OCI-LY3 (cell line): Measurements from ENCODE around the gene TEDC1.

Source experiments
- H2AFZ ChIP-seq: fragments of 200-600, 300-600 bp; shearing (Covaris generic); 2 replicates; pipeline ENCODE4 v1.6.0; 2014; ENCODE audit warnings: antibody characterized with exemption, low read depth, low read length
- H3K27ac ChIP-seq: fragments of 200-600, 300-600 bp; sonication (generic); 2 replicates; pipeline ENCODE4 v1.5.1; 2014; ENCODE audit warnings: mild to moderate bottlenecking, low read length, moderate library complexity, mixed read lengths
- H3K27me3 ChIP-seq: fragments of 200-600, 300-600 bp; sonication (generic); 2 replicates; pipeline ENCODE4 v1.6.1; 2014; ENCODE audit warnings: low read depth, low read length, mixed read lengths
- H3K36me3 ChIP-seq: fragments of 200-600, 300-600 bp; sonication (generic); replicated peaks from 2 replicates; pipeline ENCODE3; 2014; ENCODE audit warnings: low read depth, low read length, mixed read lengths
- H3K4me1 ChIP-seq: fragments of 300-600, 200-600 bp; sonication (generic); 2 replicates; pipeline ENCODE4 v1.6.1; 2014; ENCODE audit warnings: low read length, mixed read lengths
- H3K4me2 ChIP-seq: fragments of 200-600, 300-600 bp; sonication (generic); 2 replicates; pipeline ENCODE4 v1.6.1; 2014; ENCODE audit warnings: low read length, mixed read lengths
- H3K4me3 ChIP-seq: fragments of 300-600, 200-600 bp; sonication (generic); 2 replicates; pipeline ENCODE4 v1.5.1; 2014; ENCODE audit warnings: antibody characterized with exemption, mild to moderate bottlenecking, low read length, moderate library complexity
- H3K79me2 ChIP-seq: fragments of 300-600, 200-600 bp; shearing (Covaris generic); 2 replicates; pipeline ENCODE4 v1.6.1; 2014; ENCODE audit warnings: mild to moderate bottlenecking, low read length, mixed read lengths
- H3K9ac ChIP-seq: fragments of 300-600, 200-600 bp; shearing (Covaris generic); 2 replicates; pipeline ENCODE4 v1.6.0; 2014; ENCODE audit warnings: mild to moderate bottlenecking, low read length, moderate library complexity
- H3K9me3 ChIP-seq: fragments of 200-600, 300-600 bp; shearing (Covaris generic); 2 replicates; pipeline ENCODE4 v1.6.1; 2014; ENCODE audit warnings: low read length, mixed read lengths; ENCODE audit not compliant: insufficient read depth
- H4K20me1 ChIP-seq: fragments of 200-600, 300-600 bp; sonication (generic); 2 replicates; pipeline ENCODE4 v1.6.1; 2016; ENCODE audit warnings: low read length, mixed read lengths; ENCODE audit not compliant: insufficient read depth
- EZH2phosphoT487 ChIP-seq: fragments of 200-600 bp; shearing (Covaris generic); IDR thresholded peaks from 2 replicates; pipeline ENCODE4 v1.6.1; 2018; ENCODE audit warnings: antibody characterized with exemption, mixed run types, low read depth
- TF ChIP-seq, protein P1 (sequence below): fragments of 200-600, 300-600 bp; sonication (generic); IDR thresholded peaks from 2 replicates; pipeline ENCODE4 v1.5.1; 2014; ENCODE audit warnings: antibody characterized with exemption, low read length, low read depth

TEDC1 gene

DNA sequence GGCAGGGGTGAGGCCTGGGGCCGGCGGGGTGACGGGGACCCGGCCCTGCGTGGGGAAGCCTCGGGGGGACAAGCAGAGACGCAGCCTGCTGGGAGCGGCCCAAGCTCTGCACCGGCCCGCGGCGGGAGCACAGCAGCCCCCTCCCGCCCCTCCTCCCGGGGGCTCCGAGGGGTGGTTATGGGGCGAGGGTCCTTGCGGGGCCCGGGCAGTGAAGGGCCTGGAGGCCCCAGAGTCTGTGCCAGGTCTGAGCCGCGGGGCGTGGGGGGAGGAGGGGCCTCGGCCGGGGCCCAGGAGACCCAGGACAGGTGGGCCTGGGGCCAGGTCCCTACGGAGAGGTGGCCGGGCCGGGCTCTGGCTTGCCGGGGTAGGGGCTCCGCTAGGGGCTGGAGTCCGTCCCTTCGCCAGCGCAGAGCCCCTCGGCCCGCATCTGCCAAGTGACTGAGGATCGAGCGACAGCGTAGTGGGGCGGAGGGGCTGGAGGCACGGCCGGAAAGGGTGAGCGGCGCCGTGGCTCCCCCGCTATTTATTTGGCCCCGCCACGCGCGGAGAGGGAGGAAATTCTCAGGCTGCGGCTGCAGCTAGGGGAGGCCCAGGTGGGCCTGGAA, 35.8 kb downstream of the TEDC1 start:
- Histone ChIP-seq H3K36me3 (no peaks in the 10 kb centered on the region), H3K27me3 (peaks cover 17% of the 10 kb centered on the region), H4K20me1 (no peaks in the 10 kb centered on the region), H3K9ac (no peak overlapping the region), H3K4me3 (no peak overlapping the region), H3K9me3 (no peaks in the 10 kb centered on the region), H3K4me1 (no peaks in the 10 kb centered on the region), H3K27ac (no peak overlapping the region), H3K79me2 (no peaks in the 10 kb centered on the region), H2AFZ (no peak overlapping the region), H3K4me2 (no peak overlapping the region)
- TF ChIP-seq, protein P1, sequence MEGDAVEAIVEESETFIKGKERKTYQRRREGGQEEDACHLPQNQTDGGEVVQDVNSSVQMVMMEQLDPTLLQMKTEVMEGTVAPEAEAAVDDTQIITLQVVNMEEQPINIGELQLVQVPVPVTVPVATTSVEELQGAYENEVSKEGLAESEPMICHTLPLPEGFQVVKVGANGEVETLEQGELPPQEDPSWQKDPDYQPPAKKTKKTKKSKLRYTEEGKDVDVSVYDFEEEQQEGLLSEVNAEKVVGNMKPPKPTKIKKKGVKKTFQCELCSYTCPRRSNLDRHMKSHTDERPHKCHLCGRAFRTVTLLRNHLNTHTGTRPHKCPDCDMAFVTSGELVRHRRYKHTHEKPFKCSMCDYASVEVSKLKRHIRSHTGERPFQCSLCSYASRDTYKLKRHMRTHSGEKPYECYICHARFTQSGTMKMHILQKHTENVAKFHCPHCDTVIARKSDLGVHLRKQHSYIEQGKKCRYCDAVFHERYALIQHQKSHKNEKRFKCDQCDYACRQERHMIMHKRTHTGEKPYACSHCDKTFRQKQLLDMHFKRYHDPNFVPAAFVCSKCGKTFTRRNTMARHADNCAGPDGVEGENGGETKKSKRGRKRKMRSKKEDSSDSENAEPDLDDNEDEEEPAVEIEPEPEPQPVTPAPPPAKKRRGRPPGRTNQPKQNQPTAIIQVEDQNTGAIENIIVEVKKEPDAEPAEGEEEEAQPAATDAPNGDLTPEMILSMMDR, result no peak
- TF ChIP-seq EZH2phosphoT487, result no peak

DNA sequence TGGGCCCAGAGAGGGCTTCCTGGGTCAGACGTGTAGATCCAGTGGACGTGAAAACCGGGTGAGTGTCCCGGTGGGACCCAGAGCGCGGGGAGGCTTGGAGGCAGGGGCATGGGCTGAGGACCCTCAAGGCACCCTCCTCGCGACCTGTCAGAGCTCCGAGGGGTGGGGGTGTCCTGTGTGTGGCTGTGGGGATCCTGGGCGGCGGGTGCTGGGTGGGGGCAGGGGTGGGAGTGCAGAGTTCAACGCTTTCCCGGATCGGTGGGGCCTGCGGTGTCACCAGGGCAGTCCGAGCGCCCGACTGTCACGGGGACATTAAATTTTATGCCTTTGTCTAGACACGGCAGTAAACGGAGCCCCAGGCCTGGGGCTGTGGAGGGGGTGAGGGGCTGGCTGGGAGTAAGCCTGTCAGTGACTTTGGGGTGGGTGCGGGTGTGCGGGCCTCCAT, 36.4 kb downstream of the TEDC1 start:
- H3K79me2 ChIP-seq, result no peaks in the 10 kb centered on the region
- no peaks in the 10 kb centered on the region for H3K9me3 ChIP-seq
- H3K36me3 ChIP-seq, result no peaks in the 10 kb centered on the region
- H3K9ac ChIP-seq, result no peak overlapping the region
- peaks cover 17% of the 10 kb centered on the region for H3K27me3 ChIP-seq
- no peak overlapping the region for H2AFZ ChIP-seq
- H3K4me3 ChIP-seq, result no peak overlapping the region
- no peak overlapping the region for H3K27ac ChIP-seq
- no peak for TF ChIP-seq EZH2phosphoT487
- TF ChIP-seq, protein P1, result no peak
- H3K4me2 ChIP-seq, result no peak overlapping the region
- no peaks in the 10 kb centered on the region for H4K20me1 ChIP-seq
- no peaks in the 10 kb centered on the region for H3K4me1 ChIP-seq

DNA sequence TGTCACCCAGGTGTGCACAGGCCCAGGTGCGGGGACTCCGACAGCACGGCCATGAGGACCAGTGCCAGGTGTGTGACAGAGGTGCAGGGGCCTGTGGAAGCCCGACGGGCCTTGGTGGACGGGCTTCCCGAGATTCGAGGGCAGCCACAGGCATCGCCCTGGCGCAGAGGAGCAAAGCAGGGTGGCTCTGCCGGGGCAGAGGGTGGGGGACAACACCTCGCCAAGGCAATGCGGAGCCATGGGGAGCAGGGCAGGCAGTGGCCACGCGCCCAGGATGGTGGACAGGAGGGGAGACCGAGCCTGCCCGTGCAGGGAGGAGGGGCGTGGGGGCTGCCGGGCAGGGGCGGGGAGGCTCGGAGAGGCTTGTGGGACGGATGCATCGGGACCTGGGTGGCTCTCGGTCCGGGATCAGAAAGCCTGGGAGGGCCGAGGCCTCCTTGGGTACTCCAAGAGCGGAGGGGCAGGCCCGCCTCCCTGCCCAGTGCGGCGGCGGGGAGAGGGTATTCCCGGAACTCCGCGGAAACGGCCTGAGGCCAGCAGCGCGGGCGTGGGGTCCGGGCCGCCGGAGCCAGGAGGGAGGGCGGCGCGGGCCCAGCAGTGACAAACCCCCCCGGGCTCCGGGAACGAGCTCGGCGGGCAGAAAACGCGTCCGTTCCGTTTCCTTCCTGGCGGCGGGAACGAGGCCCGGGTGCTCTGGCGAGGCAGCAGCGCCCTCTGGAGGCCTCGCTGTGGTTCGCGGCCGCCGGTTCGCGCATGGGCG, 37.0 kb downstream of the TEDC1 start:
- Histone ChIP-seq H3K9ac (no peak overlapping the region), H4K20me1 (no peaks in the 10 kb centered on the region), H3K36me3 (no peaks in the 10 kb centered on the region), H3K27ac (no peak overlapping the region), H3K27me3 (peaks cover 17% of the 10 kb centered on the region), H2AFZ (no peak overlapping the region), H3K4me3 (peak overlapping the region; percentile 48; the same call in 1 of the 2 replicates), H3K4me2 (no peak overlapping the region), H3K9me3 (no peaks in the 10 kb centered on the region), H3K4me1 (no peaks in the 10 kb centered on the region), H3K79me2 (no peaks in the 10 kb centered on the region)
- TF ChIP-seq EZH2phosphoT487, result no peak
- TF ChIP-seq, protein P1, result no peak

DNA sequence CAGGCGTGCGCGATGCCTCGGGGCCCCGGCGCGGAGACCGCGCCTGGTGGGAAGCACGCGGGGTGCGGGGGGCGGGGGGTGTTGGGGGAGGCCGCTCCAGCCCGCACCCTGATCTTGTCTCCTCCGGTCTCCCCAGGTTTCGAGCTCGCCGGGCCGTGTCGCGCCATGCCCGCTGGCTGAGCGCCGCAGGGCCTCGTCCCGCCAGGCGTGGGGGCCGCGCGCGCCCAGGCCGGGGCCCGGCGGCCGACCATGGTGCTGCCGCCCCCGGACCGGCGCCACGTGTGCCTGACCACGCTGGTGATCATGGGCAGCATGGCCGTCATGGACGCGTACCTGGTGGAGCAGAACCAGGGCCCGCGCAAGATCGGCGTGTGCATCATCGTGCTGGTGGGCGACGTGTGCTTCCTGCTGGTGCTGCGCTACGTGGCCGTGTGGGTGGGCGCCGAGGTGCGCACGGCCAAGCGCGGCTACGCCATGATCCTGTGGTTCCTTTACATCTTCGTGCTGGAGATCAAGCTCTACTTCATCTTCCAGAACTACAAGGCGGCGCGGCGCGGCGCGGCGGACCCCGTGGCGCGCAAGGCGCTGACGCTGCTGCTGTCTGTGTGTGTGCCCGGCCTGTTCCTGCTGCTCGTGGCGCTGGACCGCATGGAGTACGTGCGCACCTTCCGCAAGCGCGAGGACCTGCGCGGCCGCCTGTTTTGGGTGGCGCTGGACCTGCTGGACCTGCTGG, 37.7 kb downstream of the TEDC1 start:
- Histone ChIP-seq H3K4me2 (no peak overlapping the region), H3K79me2 (no peaks in the 10 kb centered on the region), H4K20me1 (no peaks in the 10 kb centered on the region), H3K36me3 (no peaks in the 10 kb centered on the region), H3K4me1 (no peaks in the 10 kb centered on the region), H3K4me3 (no peak overlapping the region), H3K9me3 (no peaks in the 10 kb centered on the region), H3K27ac (no peak overlapping the region), H3K27me3 (peaks cover 18% of the 10 kb centered on the region), H2AFZ (no peak overlapping the region), H3K9ac (no peak overlapping the region)
- TF ChIP-seq EZH2phosphoT487, result no peak
- TF ChIP-seq, protein P1, result no peak
